Activated naive CD8-positive, alpha-beta T cell treated with anti-CD3 and anti-CD28 coated beads, Interleukin-2, amount 10 ng/mL, durations not matched to agents 7 days and 5 days (primary cell): ENCODE measurements around the gene MRPS27. TPM values are rescaled to one million over a fixed set of nuclear protein-coding genes. Genes with fewer than 3 reads are reported as not detected.

ENCODE experiments used
- ATAC-seq: fragments of 150-1000 bp; cut with Tn5 transposase; one replicate; pipeline ENCODE4 v1.10.0; 2021; ENCODE audit warnings: low read depth, moderate library complexity
- POLR2A ChIA-PET: fragments of 350-600 bp; sonication (Branson Sonifier 250); formaldehyde crosslinking; loops from one replicate; lab custom pipeline; 2021; ENCODE audit warnings: antibody characterized with exemption; lab: Charles Lee
- DNase-seq: peaks from one replicate; pipeline ENCODE4 v3.0.0; 2021
- H3K27ac Mint-ChIP-seq: one replicate; pipeline ENCODE4 v1.8.0; 2022; ENCODE audit warnings: mild to moderate bottlenecking, mixed read lengths
- H3K27me3 Mint-ChIP-seq: one replicate; pipeline ENCODE4 v1.8.0; 2022; ENCODE audit warnings: mild to moderate bottlenecking, moderate library complexity, mixed read lengths
- H3K36me3 Mint-ChIP-seq: one replicate; pipeline ENCODE4 v1.8.0; 2021; ENCODE audit warnings: mild to moderate bottlenecking, mixed read lengths
- H3K4me1 Mint-ChIP-seq: one replicate; pipeline ENCODE4 v1.8.0; 2021; ENCODE audit warnings: mixed read lengths
- H3K4me3 Mint-ChIP-seq: one replicate; pipeline ENCODE4 v1.8.0; 2022; ENCODE audit warnings: mild to moderate bottlenecking, moderate library complexity, mixed read lengths
- H3K9me3 Mint-ChIP-seq: one replicate; pipeline ENCODE4 v1.8.0; 2021; ENCODE audit warnings: mixed read lengths
- total RNA-seq, 2 experiments: library from RNA; stranded (reverse); gene quantifications; one replicate each; pipeline ENCODE4 v1.2.3, GENCODE V29; 2021

MRPS27 gene
- total RNA-seq, 2 experiments from 2014 or later, result 39.0 to 43.8 TPM

DNA sequence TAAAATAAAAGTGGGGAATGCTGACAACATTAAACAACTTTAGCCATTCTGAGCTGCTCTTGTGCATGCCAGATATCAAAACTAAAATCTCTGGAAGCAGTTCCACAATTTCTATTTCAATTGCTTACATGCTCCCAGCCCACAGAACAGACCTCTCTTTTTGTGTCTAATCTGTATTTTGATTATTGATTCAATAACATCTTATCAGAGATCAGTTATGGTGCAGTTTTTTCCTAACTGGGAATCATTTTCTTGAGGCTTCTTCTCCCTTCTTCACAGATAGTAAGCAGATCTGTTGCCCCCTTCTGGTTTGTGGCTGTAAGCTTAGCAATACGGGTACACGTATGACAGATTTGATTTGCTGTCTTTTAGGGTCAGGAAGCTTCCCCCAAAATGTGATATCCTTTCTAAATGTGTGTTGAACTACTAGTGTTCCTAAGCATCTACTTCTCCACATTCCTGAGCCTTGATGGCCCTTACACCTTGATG, 39.4 kb downstream of the MRPS27 start:
- H3K4me1 Mint-ChIP-seq, result peaks cover 3% of the 10 kb centered on the region
- no peak for DNase-seq
- H3K4me3 Mint-ChIP-seq, result no peak overlapping the region
- ATAC-seq, result no peak
- H3K27me3 Mint-ChIP-seq, result no peaks in the 10 kb centered on the region
- POLR2A ChIA-PET, result no interaction called here
- H3K9me3 Mint-ChIP-seq, result no peaks in the 10 kb centered on the region
- no peak overlapping the region for H3K27ac Mint-ChIP-seq
- H3K36me3 Mint-ChIP-seq, result peaks cover 27% of the 10 kb centered on the region

DNA sequence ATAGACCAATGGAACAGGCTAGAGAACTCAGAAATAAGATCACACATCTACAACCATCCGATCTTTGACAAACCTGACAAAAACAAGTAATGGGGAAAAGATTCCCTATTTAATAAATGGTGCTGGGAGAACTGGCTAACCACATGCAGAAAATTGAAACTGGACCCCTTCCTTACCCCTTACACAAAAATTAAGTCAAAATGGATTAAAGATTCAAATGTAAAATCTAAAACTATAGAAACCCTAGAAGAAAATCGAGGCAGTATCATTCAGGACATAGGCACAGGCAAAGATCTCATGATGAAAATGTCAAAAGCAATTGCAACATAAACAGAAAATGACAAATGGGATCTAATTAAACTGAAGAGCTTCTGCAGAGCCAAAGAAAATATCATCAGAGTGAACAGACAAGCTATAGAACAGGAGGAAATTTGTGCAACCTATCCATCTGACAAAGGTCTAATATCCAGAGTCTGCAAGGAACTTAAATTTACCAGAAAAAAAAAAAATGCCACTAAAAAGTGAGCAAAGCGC, 43.8 kb downstream of the MRPS27 start:
- peaks cover 27% of the 10 kb centered on the region for H3K36me3 Mint-ChIP-seq
- no peaks in the 10 kb centered on the region for H3K9me3 Mint-ChIP-seq
- no peak overlapping the region for H3K27ac Mint-ChIP-seq
- DNase-seq, result no peak
- H3K4me1 Mint-ChIP-seq, result no peaks in the 10 kb centered on the region
- no peak overlapping the region for H3K4me3 Mint-ChIP-seq
- no peak for ATAC-seq
- POLR2A ChIA-PET, result interaction anchor here (0.6 kb wide), 1 partner anchor 17 kb away, joined by 3 read pairs; no protein-coding TSS in a partner anchor
- no peaks in the 10 kb centered on the region for H3K27me3 Mint-ChIP-seq

DNA sequence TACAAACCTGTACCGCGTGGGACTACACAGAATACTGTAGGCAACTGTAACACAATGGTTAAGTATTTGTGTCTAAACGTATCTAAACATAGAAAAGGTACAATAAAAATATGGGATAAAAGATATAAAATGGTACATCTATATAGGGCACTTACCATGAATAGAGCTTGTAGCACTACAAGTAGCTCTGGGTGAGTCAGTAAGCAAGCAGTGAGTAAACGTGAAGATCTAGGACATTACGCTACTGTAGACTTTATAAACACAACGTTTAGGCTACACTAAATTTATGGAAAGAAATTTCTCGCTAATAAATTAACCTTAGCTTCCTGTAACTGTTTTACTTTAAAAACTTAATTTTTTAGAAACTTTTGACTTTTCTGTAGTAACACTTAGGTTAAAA, 46.5 kb downstream of the MRPS27 start:
- Mint-ChIP-seq H3K9me3 (no peaks in the 10 kb centered on the region), H3K4me1 (peaks cover 3% of the 10 kb centered on the region), H3K27me3 (no peaks in the 10 kb centered on the region), H3K36me3 (peaks cover 24% of the 10 kb centered on the region), H3K27ac (no peak overlapping the region), H3K4me3 (no peak overlapping the region)
- DNase-seq (no peak), ATAC-seq (no peak)
- POLR2A ChIA-PET, result no interaction called here

DNA sequence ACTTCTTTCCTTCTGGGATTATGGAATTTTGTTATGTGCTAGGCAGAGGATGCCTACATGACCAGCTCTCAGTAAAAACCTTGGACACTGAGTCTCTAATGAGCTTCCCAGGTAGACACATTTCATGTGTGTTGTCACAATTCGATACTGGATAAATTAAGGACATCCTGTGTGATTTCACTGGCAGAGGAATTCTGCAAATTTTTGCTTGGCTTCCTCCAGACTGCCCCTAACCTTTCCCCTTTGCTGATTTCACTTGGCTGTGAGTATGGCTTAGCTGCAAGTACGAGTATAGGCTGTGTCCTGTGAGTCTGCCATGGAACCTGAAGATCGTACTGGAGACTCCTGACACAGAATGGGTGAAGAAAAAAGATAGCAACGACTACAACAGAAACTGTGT, 47.6 kb downstream of the MRPS27 start:
- ATAC-seq, result no peak
- H3K36me3 Mint-ChIP-seq, result peaks cover 15% of the 10 kb centered on the region
- H3K27ac Mint-ChIP-seq, result no peak overlapping the region
- POLR2A ChIA-PET, result no interaction called here
- peaks cover 3% of the 10 kb centered on the region for H3K4me1 Mint-ChIP-seq
- no peak overlapping the region for H3K4me3 Mint-ChIP-seq
- H3K9me3 Mint-ChIP-seq, result no peaks in the 10 kb centered on the region
- DNase-seq, result no peak
- H3K27me3 Mint-ChIP-seq, result no peaks in the 10 kb centered on the region

DNA sequence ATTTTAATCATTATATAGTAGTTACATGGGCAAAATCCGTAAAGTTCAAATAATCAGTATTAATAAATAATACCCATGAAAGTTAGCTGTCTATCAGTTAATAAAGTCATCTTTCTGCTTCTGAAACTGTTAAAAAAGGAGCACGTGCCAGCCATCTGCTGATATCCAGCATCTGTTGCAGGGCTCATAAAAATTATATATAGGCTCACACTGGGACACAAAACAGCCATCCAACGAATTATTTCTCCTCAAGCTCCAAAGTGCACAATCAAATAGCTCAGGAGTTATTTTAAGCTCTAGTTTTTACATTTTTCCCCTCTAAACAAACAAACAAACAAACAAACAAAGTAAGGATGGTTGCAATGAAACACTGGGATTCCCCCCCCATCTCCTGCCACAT, 48.3 kb downstream of the MRPS27 start:
- no peak overlapping the region for H3K27ac Mint-ChIP-seq
- DNase-seq, result no peak

DNA sequence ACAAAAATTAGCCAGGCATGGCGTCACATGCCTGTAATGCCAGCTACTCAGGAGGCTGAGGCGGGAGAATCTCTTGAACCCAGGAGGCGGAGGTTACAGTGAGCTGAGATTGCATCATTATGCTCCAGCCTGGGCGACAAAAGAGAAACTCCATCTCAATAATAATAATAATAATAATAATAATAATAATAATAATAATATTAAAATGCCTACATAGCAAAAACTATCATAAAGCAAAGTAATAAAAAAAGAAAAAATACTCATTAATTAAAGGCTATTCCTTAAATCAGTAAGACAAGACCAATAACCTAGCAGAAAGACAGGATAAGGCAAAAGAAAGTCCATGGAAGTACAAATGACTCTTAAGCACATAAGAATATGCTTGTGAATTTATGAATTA, 50.0 kb downstream of the MRPS27 start:
- no peak for DNase-seq
- Mint-ChIP-seq H3K27me3 (no peaks in the 10 kb centered on the region), H3K27ac (no peak overlapping the region), H3K4me3 (no peak overlapping the region), H3K9me3 (no peaks in the 10 kb centered on the region), H3K36me3 (peaks cover 4% of the 10 kb centered on the region), H3K4me1 (peaks cover 3% of the 10 kb centered on the region)
- ATAC-seq, result no peak
- POLR2A ChIA-PET, result no interaction called here

More for the DNA sequence above, 48.3 kb downstream of the MRPS27 start:
- no peaks in the 10 kb centered on the region for H3K9me3 Mint-ChIP-seq
- no peak overlapping the region for H3K4me3 Mint-ChIP-seq
- peaks cover 3% of the 10 kb centered on the region for H3K4me1 Mint-ChIP-seq
- POLR2A ChIA-PET, result no interaction called here
- peaks cover 13% of the 10 kb centered on the region for H3K36me3 Mint-ChIP-seq
- ATAC-seq, result no peak
- H3K27me3 Mint-ChIP-seq, result no peaks in the 10 kb centered on the region

DNA sequence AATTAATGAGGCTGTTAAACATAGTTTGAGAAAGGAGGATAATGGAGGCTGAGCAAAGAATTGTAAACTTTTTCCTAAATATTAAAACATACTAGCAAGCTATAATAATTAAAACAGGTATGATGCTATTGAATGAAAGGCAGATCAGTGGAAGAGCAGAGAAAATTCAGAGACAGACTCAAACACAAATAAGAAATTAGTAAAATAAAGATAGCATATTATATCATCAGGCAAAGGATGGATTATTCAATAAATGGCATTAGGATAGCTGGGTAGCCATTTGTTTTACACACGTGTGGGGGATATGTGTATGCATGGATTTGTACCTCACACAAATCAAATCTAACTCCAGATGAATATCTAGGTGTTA, 50.6 kb downstream of the MRPS27 start:
- DNase-seq, result no peak
- no peak overlapping the region for H3K4me3 Mint-ChIP-seq
- H3K27ac Mint-ChIP-seq, result no peak overlapping the region
- POLR2A ChIA-PET, result no interaction called here
- no peak for ATAC-seq
- H3K4me1 Mint-ChIP-seq, result peaks cover 3% of the 10 kb centered on the region
- no peaks in the 10 kb centered on the region for H3K27me3 Mint-ChIP-seq
- H3K36me3 Mint-ChIP-seq, result peaks cover 4% of the 10 kb centered on the region
- H3K9me3 Mint-ChIP-seq, result no peaks in the 10 kb centered on the region

DNA sequence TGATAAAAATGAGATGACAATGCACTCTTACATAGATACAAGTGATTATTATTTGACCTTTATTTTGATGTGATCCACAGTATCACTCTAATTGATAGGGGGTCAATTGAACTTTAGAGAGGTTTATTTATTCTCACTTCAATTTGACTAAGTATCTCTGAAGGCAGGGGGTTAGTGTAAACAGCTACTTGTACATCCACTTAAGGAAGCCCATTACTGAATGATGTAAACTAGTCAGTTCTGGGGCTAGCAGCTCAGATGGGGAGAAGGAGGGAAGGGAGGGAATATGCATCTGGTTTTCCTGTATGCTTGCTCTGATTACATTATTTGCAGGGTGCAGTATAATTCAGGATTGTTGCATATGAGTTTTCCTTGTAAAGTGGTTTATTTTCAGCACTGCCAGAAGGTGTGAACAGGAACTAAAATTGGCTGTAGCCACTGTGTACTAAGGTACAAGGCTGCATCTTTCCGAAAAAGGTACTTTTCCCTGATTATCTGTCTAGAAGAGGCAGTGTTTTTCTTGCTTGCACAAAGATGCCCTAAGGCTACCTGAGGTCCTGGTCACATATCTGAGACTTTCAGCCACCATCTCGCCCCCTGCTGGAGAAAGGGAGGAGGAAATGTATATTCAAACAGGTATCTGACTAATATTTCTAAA, 51.2 kb downstream of the MRPS27 start:
- Mint-ChIP-seq H3K27me3 (no peaks in the 10 kb centered on the region), H3K4me3 (no peak overlapping the region), H3K9me3 (no peaks in the 10 kb centered on the region), H3K36me3 (peaks cover 4% of the 10 kb centered on the region), H3K27ac (no peak overlapping the region), H3K4me1 (peaks cover 3% of the 10 kb centered on the region)
- ATAC-seq (no peak), DNase-seq (peak; percentile 29)
- POLR2A ChIA-PET, result no interaction called here

DNA sequence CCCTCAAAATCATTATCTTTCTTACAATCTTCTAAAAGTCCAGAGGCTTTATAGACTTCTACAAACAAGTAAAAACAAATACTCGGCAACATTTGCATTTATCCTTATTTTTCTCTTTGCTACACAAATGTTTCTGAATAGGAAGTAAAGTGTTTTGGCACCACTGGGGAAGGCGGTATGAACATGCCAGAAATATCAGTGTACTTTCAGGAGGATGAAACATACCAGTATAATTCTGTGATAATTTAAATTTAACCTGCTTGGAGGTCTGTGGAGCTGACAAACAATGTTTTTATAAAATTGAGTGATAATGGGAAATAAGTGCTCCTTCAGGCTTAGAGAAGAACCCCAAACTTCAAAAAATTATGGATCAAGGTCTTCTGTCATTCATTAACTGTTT, 51.8 kb downstream of the MRPS27 start:
- POLR2A ChIA-PET, result no interaction called here
- Mint-ChIP-seq H3K4me3 (no peak overlapping the region), H3K36me3 (peaks cover 2% of the 10 kb centered on the region), H3K9me3 (no peaks in the 10 kb centered on the region), H3K27me3 (no peaks in the 10 kb centered on the region), H3K27ac (no peak overlapping the region), H3K4me1 (peaks cover 3% of the 10 kb centered on the region)
- DNase-seq (no peak), ATAC-seq (no peak)

DNA sequence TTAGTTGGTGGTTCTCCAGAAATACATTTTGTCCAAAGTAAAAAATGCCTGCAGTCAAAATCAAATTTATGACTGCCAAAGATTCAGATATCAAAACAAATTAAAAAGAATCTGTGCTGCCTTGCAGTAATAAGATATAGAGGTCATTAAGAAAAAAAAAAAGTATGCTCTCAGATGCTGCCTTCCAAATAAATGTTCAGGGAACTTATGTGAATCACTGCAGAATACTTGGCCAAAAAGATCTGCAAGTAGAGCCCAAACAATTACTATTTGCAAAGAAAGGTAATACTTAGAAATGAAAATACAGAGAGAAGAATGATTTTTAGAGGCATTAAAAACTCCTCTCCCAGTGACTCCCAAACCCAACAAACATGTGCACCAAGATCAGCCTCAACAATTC, 52.4 kb downstream of the MRPS27 start:
- DNase-seq, result no peak
- H3K4me3 Mint-ChIP-seq, result no peak overlapping the region
- no peaks in the 10 kb centered on the region for H3K9me3 Mint-ChIP-seq
- POLR2A ChIA-PET, result no interaction called here
- no peak for ATAC-seq
- H3K36me3 Mint-ChIP-seq, result peaks cover 1% of the 10 kb centered on the region
- H3K4me1 Mint-ChIP-seq, result peaks cover 3% of the 10 kb centered on the region
- H3K27ac Mint-ChIP-seq, result no peak overlapping the region
- no peaks in the 10 kb centered on the region for H3K27me3 Mint-ChIP-seq

DNA sequence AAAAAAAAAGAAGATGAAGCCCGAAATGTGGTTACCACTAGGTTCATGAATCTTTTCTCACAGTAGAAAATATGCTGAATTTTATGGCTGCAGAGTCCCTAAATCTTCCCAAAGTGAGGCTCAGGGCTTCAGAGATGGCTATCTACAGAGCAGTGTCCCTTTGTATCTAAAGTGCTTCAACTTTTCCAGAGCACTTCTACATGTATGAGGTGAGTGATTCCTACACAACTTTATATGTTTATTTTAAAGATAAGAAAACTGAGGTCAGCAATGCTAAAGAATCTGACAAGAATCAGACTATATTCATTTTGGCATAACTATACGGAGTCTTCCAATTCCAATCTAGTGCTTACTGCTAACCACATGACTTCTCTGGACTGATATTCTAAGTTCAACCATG, 53.2 kb downstream of the MRPS27 start:
- H3K4me1 Mint-ChIP-seq, result peaks cover 3% of the 10 kb centered on the region
- ATAC-seq (no peak), DNase-seq (no peak)
- POLR2A ChIA-PET, result no interaction called here
- no peak overlapping the region for H3K27ac Mint-ChIP-seq
- no peaks in the 10 kb centered on the region for H3K27me3 Mint-ChIP-seq
- peaks cover 4% of the 10 kb centered on the region for H3K36me3 Mint-ChIP-seq
- no peaks in the 10 kb centered on the region for H3K9me3 Mint-ChIP-seq
- H3K4me3 Mint-ChIP-seq, result no peak overlapping the region

DNA sequence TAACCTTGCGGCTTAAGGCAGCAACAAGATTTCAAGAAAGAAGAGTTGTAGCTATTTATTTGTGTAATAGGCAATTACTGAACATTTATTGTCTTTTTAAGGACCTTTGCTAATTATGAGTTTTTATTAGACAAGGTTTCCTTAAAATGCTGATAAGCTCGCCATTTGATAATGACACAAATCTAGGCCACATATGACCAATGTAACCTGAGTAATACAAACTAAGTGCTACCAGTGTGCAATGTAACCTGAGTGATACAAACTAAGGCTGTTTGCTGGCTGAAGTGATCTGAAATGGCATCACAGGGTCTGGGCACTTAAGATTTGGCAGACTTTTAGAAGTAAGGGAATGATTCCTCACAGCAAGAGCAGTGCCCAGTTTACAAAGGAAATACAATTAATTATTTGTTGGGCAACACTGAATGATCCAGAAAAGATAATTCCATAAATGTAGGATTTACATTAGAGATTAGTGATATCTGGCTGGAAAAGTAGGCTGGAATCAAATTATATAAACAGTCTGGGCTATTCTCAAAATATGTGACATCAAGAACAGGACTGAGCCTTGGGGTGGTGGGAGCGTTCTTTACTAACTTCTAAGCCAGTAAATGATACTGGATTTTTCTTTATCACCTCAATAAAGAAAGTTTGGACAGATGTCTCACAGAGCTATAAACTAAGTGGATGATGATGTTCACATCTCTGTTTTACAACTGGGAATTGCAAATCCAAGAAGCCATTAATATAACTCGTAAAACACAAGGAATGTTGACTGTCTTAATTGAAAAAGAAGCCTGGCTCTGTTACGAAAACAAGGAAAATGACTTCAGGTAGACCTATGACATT, 54.8 kb downstream of the MRPS27 start:
- no peaks in the 10 kb centered on the region for H3K9me3 Mint-ChIP-seq
- ATAC-seq, result no peak
- H3K4me1 Mint-ChIP-seq, result peaks cover 3% of the 10 kb centered on the region
- peaks cover 4% of the 10 kb centered on the region for H3K36me3 Mint-ChIP-seq
- no peak for DNase-seq
- no peaks in the 10 kb centered on the region for H3K27me3 Mint-ChIP-seq
- POLR2A ChIA-PET, result no interaction called here
- H3K4me3 Mint-ChIP-seq, result no peak overlapping the region
- H3K27ac Mint-ChIP-seq, result no peak overlapping the region

DNA sequence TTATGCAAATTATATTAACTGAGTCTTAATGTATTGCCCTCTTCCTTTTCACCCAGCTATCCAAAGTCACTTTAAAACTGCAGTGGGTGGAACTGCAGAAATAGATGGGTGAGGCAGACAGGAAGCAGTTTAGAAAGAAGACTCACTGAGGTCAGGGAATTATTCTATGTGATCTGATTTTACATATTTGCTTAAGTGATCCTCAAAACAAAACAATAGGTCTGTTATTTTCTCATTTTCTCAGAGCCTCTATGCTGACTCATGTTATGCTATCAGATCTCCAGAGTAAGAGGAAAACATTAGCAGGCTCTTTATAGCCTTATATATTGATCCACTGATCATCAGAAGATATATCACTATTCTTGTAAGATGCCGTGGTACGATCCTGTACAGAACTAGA, 63.5 kb downstream of the MRPS27 start:
- POLR2A ChIA-PET, result no interaction called here
- H3K36me3 Mint-ChIP-seq, result peaks cover 16% of the 10 kb centered on the region
- no peaks in the 10 kb centered on the region for H3K27me3 Mint-ChIP-seq
- H3K9me3 Mint-ChIP-seq, result no peaks in the 10 kb centered on the region
- ATAC-seq (no peak), DNase-seq (no peak)
- H3K4me3 Mint-ChIP-seq, result no peak overlapping the region
- peaks cover 5% of the 10 kb centered on the region for H3K4me1 Mint-ChIP-seq
- no peak overlapping the region for H3K27ac Mint-ChIP-seq

DNA sequence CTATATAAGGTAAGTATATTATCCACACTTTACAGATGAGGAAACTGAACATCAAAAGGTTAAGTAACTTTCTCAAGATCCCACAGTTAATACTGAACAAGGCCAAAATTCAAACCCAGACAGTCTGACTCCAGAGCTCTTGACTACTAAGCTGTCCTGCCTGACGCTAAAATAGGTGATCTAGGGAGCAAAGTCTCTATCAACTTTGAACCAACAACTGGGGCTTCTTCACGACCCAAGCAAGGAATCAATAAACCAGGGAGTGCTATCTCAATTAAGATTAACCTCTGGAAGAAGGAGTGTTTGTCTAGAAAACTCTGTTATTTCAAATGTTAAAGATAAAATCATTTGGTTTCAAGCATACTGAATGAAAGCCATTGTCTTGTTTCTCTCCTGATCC, 64.4 kb downstream of the MRPS27 start:
- POLR2A ChIA-PET, result no interaction called here
- H3K36me3 Mint-ChIP-seq, result peaks cover 19% of the 10 kb centered on the region

More for the DNA sequence above, 64.4 kb downstream of the MRPS27 start:
- Mint-ChIP-seq H3K4me1 (peaks cover 5% of the 10 kb centered on the region), H3K4me3 (no peak overlapping the region), H3K27ac (no peak overlapping the region), H3K27me3 (no peaks in the 10 kb centered on the region), H3K9me3 (no peaks in the 10 kb centered on the region)
- DNase-seq (no peak), ATAC-seq (no peak)
